SK-N-SH (cell line): ENCODE data around the gene FAF2. TPM values are rescaled to one million over a fixed set of nuclear protein-coding genes. Genes with fewer than 3 reads are reported as not detected.
"Not testable (repeated sequence)": the region's sequence is repeated elsewhere in the genome, so short reads cannot be mapped to it uniquely, and the experiment has no call there.

ENCODE experiments used
- CTCF ChIA-PET: fragments of 300-600, 350-600 bp; formaldehyde crosslinking; extraction: SDS; loops from one replicate; lab custom pipeline; 2021; lab: Yijun Ruan, JAX
- POLR2A ChIA-PET: fragments of 350-600 bp; sonication (Branson Sonifier 250); formaldehyde crosslinking; extraction: SDS; loops from one replicate; lab custom pipeline; 2020; ENCODE audit warnings: antibody characterized with exemption, inconsistent platforms; lab: Yijun Ruan, JAX
- DNase-seq: peaks from one replicate; pipeline ENCODE4 v3.0.0; 2012
- H2AFZ ChIP-seq: fragments of 200-600 bp; sonication (generic); 2 replicates; pipeline ENCODE4 v1.8.1; 2016; ENCODE audit warnings: antibody characterized with exemption, mild to moderate bottlenecking, low read depth
- H3F3A ChIP-seq: fragments of 200-600 bp; sonication (generic); replicated peaks from 2 replicates; pipeline ENCODE3; 2016; ENCODE audit warnings: antibody characterized with exemption, mild to moderate bottlenecking; ENCODE audit not compliant: insufficient read depth
- H3K27ac ChIP-seq, 2 experiments: fragments of 200-500 bp in 1 of 2; fragments of 200-600 bp in 1 of 2; sonication (Bioruptor generic) in 1 of 2; sonication (generic), shearing (Covaris generic) in 1 of 2; 2 replicates each; pipeline versions ENCODE4 v1.5.1 to v1.6.1; 2014 to 2016; ENCODE audit warnings: low read depth in 2 of 2, inconsistent platforms in 1 of 2, low read length in 1 of 2, mild to moderate bottlenecking in 1 of 2, mixed read lengths in 1 of 2
- H3K27me3 ChIP-seq: fragments of 200-600 bp; sonication (generic), shearing (Covaris generic); 2 replicates; pipeline ENCODE4 v1.6.1; 2016; ENCODE audit warnings: mixed run types; ENCODE audit not compliant: insufficient read depth
- H3K36me3 ChIP-seq, 2 experiments: fragments of 200-500 bp in 1 of 2; fragments of 200-600 bp in 1 of 2; sonication (Bioruptor generic) in 1 of 2; sonication (generic) in 1 of 2; replicated peaks in 1 of 2; 2 replicates each; pipeline versions ENCODE3 to v1.5.1; 2014 to 2016; ENCODE audit warnings: low read length in 1 of 2, mild to moderate bottlenecking in 1 of 2; ENCODE audit not compliant: insufficient read depth in 2 of 2, control insufficient read depth in 1 of 2
- H3K4me1 ChIP-seq, 2 experiments: fragments of 200-500 bp in 1 of 2; fragments of 200-600 bp in 1 of 2; sonication (Bioruptor generic) in 1 of 2; sonication (generic), shearing (Covaris generic) in 1 of 2; 2 replicates each; pipeline versions ENCODE4 v1.5.1 to v1.6.1; 2014 to 2016; ENCODE audit warnings: low read depth in 1 of 2, low read length in 1 of 2, mixed run types in 1 of 2; ENCODE audit not compliant: insufficient read depth in 2 of 2, control insufficient read depth in 1 of 2
- H3K4me2 ChIP-seq: fragments of 200-600 bp; sonication (generic), shearing (Covaris generic); 2 replicates; pipeline ENCODE4 v1.6.1; 2017; ENCODE audit warnings: mixed run types
- H3K4me3 ChIP-seq, 2 experiments: fragments of 200-500 bp in 1 of 2; fragments of 200-600 bp in 1 of 2; sonication (Bioruptor generic) in 1 of 2; sonication (generic), shearing (Covaris generic) in 1 of 2; 2 replicates each; pipeline versions ENCODE4 v1.5.1 to v1.8.1; 2014 to 2016; ENCODE audit warnings: low read depth in 2 of 2, inconsistent platforms in 1 of 2, low read length in 1 of 2, mild to moderate bottlenecking in 1 of 2, mixed read lengths in 1 of 2, moderate library complexity in 1 of 2
- H3K79me2 ChIP-seq: fragments of 200-600 bp; sonication (generic); 2 replicates; pipeline ENCODE4 v1.8.1; 2017; ENCODE audit warnings: mild to moderate bottlenecking; ENCODE audit not compliant: insufficient read depth
- H3K9ac ChIP-seq: fragments of 200-600 bp; sonication (generic); 2 replicates; pipeline ENCODE4 v1.6.1; 2017; ENCODE audit warnings: mixed run types
- H3K9me2 ChIP-seq: fragments of 200-600 bp; sonication (generic); 2 replicates; pipeline ENCODE4 v1.6.1; 2017; ENCODE audit warnings: mixed run types
- H3K9me3 ChIP-seq: fragments of 200-600 bp; sonication (generic); 2 replicates; pipeline ENCODE4 v1.6.1; 2017; ENCODE audit warnings: mixed run types, mild to moderate bottlenecking, moderate library complexity
- H4K20me1 ChIP-seq: fragments of 200-600 bp; sonication (generic); 2 replicates; pipeline ENCODE4 v1.6.1; 2017; ENCODE audit warnings: mild to moderate bottlenecking, mixed run types; ENCODE audit not compliant: insufficient read depth
- FOSL2 ChIP-seq: IDR thresholded peaks from 2 replicates; pipeline ENCODE4 v1.4.0; 2012; ENCODE audit warnings: low read depth, mild to moderate bottlenecking, moderate library complexity, borderline replicate concordance
- IRF3 ChIP-seq: fragments of 150-350 bp; IDR thresholded peaks from 2 replicates; pipeline ENCODE4 v1.6.1; 2016; ENCODE audit warnings: mild to moderate bottlenecking, low read depth, low read length
- NFIC ChIP-seq: IDR thresholded peaks from 2 replicates; pipeline ENCODE4 v1.4.0; 2012; ENCODE audit warnings: borderline replicate concordance
- NRF1 ChIP-seq: IDR thresholded peaks from 2 replicates; pipeline ENCODE4 v1.6.1; 2012; ENCODE audit warnings: low read depth, mild to moderate bottlenecking, low read length
- RFX5 ChIP-seq: IDR thresholded peaks from 2 replicates; pipeline ENCODE4 v1.6.1; 2012; ENCODE audit warnings: mild to moderate bottlenecking, improper control_type of control experiment, low read length
- YY1 ChIP-seq: IDR thresholded peaks from 2 replicates; pipeline ENCODE4 v1.4.0; 2012; ENCODE audit warnings: low read depth, mild to moderate bottlenecking
- WGBS: methylation state at CpG from one replicate; pipeline ENCODE4 v1.1.6; 2017; ENCODE audit warnings: low lambda C conversion rate; 5-methylcytosine and 5-hydroxymethylcytosine counted together
- polyA plus RNA-seq, 3 experiments: library from polyadenylated mRNA; depleted of rRNA; stranded (reverse); fragments of >200 nt; gene quantifications; 2 replicates each; pipeline ENCODE4 v1.2.3, GENCODE V29; 2012
- TF ChIP-seq, protein P1 (sequence below): IDR thresholded peaks from 2 replicates; pipeline ENCODE4 v1.6.1; 2012; ENCODE audit warnings: mild to moderate bottlenecking, low read depth, low read length, moderate library complexity
- TF ChIP-seq, protein P2 (sequence below): fragments of 150-350 bp; IDR thresholded peaks from 2 replicates; pipeline ENCODE4 v1.6.1; 2017; ENCODE audit warnings: antibody characterized with exemption, low read length, low read depth, borderline replicate concordance
- TF ChIP-seq, protein P3 (sequence below): IDR thresholded peaks from 2 replicates; pipeline ENCODE4; 2012
- TF ChIP-seq, protein P4 (sequence below): IDR thresholded peaks from 2 replicates; pipeline ENCODE4 v1.4.0; 2012; ENCODE audit warnings: low read depth, borderline replicate concordance

Gene FAF2
- polyA plus RNA-seq, 1 of the 3 experiments (the other 2 are of a cell fraction), result 25.5 TPM

GRCh38 chr5:176486189-176486757, 38.1 kb downstream of the FAF2 start (continued):
- TF ChIP-seq IRF3 (no peak), FOSL2 (no peak), RFX5 (no peak)
- TF ChIP-seq, protein P1, sequence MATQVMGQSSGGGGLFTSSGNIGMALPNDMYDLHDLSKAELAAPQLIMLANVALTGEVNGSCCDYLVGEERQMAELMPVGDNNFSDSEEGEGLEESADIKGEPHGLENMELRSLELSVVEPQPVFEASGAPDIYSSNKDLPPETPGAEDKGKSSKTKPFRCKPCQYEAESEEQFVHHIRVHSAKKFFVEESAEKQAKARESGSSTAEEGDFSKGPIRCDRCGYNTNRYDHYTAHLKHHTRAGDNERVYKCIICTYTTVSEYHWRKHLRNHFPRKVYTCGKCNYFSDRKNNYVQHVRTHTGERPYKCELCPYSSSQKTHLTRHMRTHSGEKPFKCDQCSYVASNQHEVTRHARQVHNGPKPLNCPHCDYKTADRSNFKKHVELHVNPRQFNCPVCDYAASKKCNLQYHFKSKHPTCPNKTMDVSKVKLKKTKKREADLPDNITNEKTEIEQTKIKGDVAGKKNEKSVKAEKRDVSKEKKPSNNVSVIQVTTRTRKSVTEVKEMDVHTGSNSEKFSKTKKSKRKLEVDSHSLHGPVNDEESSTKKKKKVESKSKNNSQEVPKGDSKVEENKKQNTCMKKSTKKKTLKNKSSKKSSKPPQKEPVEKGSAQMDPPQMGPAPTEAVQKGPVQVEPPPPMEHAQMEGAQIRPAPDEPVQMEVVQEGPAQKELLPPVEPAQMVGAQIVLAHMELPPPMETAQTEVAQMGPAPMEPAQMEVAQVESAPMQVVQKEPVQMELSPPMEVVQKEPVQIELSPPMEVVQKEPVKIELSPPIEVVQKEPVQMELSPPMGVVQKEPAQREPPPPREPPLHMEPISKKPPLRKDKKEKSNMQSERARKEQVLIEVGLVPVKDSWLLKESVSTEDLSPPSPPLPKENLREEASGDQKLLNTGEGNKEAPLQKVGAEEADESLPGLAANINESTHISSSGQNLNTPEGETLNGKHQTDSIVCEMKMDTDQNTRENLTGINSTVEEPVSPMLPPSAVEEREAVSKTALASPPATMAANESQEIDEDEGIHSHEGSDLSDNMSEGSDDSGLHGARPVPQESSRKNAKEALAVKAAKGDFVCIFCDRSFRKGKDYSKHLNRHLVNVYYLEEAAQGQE, result no peak

DNA sequence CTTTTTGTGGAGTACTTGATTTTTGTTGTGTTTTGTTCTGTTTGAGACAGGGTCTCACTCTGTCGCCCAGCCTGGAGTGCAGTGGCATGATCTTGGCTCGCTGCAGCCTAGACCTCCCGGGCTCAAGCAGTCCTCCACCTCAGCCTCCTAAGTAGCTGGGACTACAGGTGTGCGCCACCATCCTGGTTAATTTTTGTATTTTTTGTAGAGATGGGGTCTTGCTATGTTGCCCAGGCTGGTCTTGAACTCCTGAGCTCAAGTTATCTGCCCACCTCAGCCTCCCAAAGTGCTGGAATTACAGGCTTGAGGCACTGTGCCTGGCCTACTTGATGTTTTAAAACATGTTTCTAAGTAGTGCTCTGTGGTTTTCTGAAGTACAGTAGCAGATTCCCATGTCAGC, 39.0 kb downstream of the FAF2 start:
- H4K20me1 ChIP-seq, result peaks cover 12% of the 10 kb centered on the region; the same call in 1 of the 2 replicates
- POLR2A ChIA-PET, result not testable (repeated sequence)

GRCh38 chr5:176489077-176489476, 40.9 kb downstream of the FAF2 start:
- no peak overlapping the region for H2AFZ ChIP-seq
- H3K79me2 ChIP-seq, result peaks cover 40% of the 10 kb centered on the region
- no peaks in the 10 kb centered on the region for H3K27me3 ChIP-seq
- CTCF ChIA-PET, result interaction anchor here (1.4 kb wide), 1 partner anchor 41 kb away, joined by 4 read pairs; the partner anchor contains the start of gene FAF2
- H3K4me3 ChIP-seq, result no peak overlapping the region
- H3K36me3 ChIP-seq, result peaks cover 65 to 77% of the 10 kb centered on the region in 2 experiments
- H3K9ac ChIP-seq, result no peak overlapping the region
- peaks cover 5% of the 10 kb centered on the region; the same call in 1 of the 2 replicates for H4K20me1 ChIP-seq
- peaks cover 4% of the 10 kb centered on the region for H3F3A ChIP-seq
- H3K9me3 ChIP-seq, result no peaks in the 10 kb centered on the region
- DNase-seq, result no peak
- H3K4me1 ChIP-seq, result no peaks in the 10 kb centered on the region
- H3K27ac ChIP-seq, result no peak overlapping the region
- POLR2A ChIA-PET, result no interaction called here
- no peaks in the 10 kb centered on the region for H3K9me2 ChIP-seq
- H3K4me2 ChIP-seq, result no peak overlapping the region
- WGBS, result 87% methylated on average over 1 of the region's 1 CpG
- no peak for TF ChIP-seq YY1
- TF ChIP-seq NRF1, result no peak
- TF ChIP-seq, protein P2, sequence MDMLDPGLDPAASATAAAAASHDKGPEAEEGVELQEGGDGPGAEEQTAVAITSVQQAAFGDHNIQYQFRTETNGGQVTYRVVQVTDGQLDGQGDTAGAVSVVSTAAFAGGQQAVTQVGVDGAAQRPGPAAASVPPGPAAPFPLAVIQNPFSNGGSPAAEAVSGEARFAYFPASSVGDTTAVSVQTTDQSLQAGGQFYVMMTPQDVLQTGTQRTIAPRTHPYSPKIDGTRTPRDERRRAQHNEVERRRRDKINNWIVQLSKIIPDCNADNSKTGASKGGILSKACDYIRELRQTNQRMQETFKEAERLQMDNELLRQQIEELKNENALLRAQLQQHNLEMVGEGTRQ, result no peak
- TF ChIP-seq, protein P3, sequence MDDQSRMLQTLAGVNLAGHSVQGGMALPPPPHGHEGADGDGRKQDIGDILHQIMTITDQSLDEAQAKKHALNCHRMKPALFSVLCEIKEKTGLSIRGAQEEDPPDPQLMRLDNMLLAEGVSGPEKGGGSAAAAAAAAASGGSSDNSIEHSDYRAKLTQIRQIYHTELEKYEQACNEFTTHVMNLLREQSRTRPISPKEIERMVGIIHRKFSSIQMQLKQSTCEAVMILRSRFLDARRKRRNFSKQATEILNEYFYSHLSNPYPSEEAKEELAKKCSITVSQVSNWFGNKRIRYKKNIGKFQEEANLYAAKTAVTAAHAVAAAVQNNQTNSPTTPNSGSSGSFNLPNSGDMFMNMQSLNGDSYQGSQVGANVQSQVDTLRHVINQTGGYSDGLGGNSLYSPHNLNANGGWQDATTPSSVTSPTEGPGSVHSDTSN, result no peak
- no peak for TF ChIP-seq NFIC
- TF ChIP-seq, protein P4, sequence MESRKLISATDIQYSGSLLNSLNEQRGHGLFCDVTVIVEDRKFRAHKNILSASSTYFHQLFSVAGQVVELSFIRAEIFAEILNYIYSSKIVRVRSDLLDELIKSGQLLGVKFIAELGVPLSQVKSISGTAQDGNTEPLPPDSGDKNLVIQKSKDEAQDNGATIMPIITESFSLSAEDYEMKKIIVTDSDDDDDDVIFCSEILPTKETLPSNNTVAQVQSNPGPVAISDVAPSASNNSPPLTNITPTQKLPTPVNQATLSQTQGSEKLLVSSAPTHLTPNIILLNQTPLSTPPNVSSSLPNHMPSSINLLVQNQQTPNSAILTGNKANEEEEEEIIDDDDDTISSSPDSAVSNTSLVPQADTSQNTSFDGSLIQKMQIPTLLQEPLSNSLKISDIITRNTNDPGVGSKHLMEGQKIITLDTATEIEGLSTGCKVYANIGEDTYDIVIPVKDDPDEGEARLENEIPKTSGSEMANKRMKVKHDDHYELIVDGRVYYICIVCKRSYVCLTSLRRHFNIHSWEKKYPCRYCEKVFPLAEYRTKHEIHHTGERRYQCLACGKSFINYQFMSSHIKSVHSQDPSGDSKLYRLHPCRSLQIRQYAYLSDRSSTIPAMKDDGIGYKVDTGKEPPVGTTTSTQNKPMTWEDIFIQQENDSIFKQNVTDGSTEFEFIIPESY, result no peak
- TF ChIP-seq, protein P1, result no peak

More for the DNA sequence above, 39.0 kb downstream of the FAF2 start:
- not testable (repeated sequence) for H3K9me3 ChIP-seq, H3K9me2 ChIP-seq, H3F3A ChIP-seq, H3K27ac ChIP-seq, H3K4me3 ChIP-seq, H3K9ac ChIP-seq, H3K27me3 ChIP-seq, DNase-seq, H3K4me1 ChIP-seq, H2AFZ ChIP-seq, H3K4me2 ChIP-seq
- peaks cover 51 to 66% of the 10 kb centered on the region in 2 experiments for H3K36me3 ChIP-seq
- CTCF ChIA-PET, result interaction anchor here (0.6 kb wide), 1 partner anchor 48 kb away, joined by 3 read pairs; no protein-coding TSS in a partner anchor
- peaks cover 56% of the 10 kb centered on the region for H3K79me2 ChIP-seq
- 100% methylated on average over 3 of the region's 4 CpGs for WGBS
